Osteocyte (in vitro differentiated cells): ENCODE data around the gene TTLL12. TPM values are rescaled to one million over a fixed set of nuclear protein-coding genes. Genes with fewer than 3 reads are reported as not detected.

Experiments
- DNase-seq: peaks from one replicate; pipeline ENCODE4 v3.0.0; 2021; ENCODE audit warnings: mixed read lengths; ENCODE audit not compliant: unreplicated experiment; ENCODE audit errors: extremely low spot score
- H3K27ac Mint-ChIP-seq: one replicate; pipeline ENCODE4 v1.8.0; 2021; ENCODE audit warnings: mild to moderate bottlenecking, mixed read lengths; ENCODE audit not compliant: unreplicated experiment
- H3K27me3 Mint-ChIP-seq: one replicate; pipeline ENCODE4 v1.8.0; 2021; ENCODE audit warnings: mixed read lengths; ENCODE audit not compliant: unreplicated experiment
- H3K36me3 Mint-ChIP-seq: one replicate; pipeline ENCODE4 v1.8.0; 2021; ENCODE audit warnings: mixed read lengths; ENCODE audit not compliant: unreplicated experiment
- H3K4me1 Mint-ChIP-seq: one replicate; pipeline ENCODE4 v1.8.0; 2021; ENCODE audit warnings: mixed read lengths; ENCODE audit not compliant: unreplicated experiment
- H3K4me3 Mint-ChIP-seq: one replicate; pipeline ENCODE4 v1.8.0; 2021; ENCODE audit warnings: mild to moderate bottlenecking, moderate library complexity, mixed read lengths; ENCODE audit not compliant: unreplicated experiment
- H3K9me3 Mint-ChIP-seq: one replicate; pipeline ENCODE4 v1.8.0; 2021; ENCODE audit warnings: mixed read lengths; ENCODE audit not compliant: unreplicated experiment
- CTCF ChIP-seq: fragments of 200-600 bp; sonication (generic); IDR thresholded peaks from 2 replicates; pipeline ENCODE4 v1.5.0; 2021; ENCODE audit warnings: antibody characterized with exemption, mild to moderate bottlenecking, moderate library complexity
- total RNA-seq: library from RNA; stranded (reverse); gene quantifications from 2 replicates; pipeline ENCODE4 v1.2.1, GENCODE V29; 2021

TTLL12 gene
- total RNA-seq, 1 donor from 2014 or later, result 35.6 TPM

DNA sequence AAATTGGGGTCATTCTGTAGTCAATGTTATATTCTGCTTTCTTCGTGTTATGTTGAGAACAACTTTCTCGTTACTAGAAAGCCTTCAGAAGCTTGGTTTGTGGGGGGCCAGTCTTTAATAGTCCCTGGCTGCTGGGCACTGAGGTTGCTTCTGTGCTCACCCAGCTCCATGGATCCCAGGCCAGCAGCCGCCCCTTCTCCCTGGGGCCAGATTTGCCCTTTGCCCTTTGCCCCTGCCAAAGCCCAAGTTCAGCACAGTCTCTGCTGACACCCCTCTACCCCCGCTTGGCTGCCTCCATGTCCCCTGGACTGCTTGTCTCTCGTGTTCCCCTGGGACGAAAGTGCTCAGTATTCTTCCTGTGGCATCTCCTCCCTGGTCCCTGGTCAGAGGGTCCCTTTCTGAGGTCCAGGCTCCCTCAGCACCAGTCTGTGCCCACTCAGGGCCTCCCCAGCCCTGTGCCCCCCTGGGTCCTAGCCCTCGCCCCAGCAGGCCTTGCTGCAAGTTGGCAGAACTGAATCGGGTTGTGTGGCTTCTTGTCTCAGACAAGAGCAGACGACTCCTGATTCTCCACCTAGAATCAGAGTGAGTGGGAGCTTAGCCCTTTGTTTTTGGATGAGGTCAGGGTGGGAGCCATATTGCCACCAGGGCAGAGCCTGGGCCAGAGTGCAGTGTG is 28.9 kb downstream of the TTLL12 start:
- Mint-ChIP-seq H3K36me3 (no peaks in the 10 kb centered on the region), H3K4me3 (no peak overlapping the region), H3K27ac (no peak overlapping the region), H3K4me1 (peaks cover 17% of the 10 kb centered on the region), H3K27me3 (no peaks in the 10 kb centered on the region), H3K9me3 (no peaks in the 10 kb centered on the region)
- DNase-seq, result no peak
- no peak for TF ChIP-seq CTCF

GRCh38 chr22:43156413-43156812 is 30.5 kb downstream of the TTLL12 start:
- no peak overlapping the region for H3K27ac Mint-ChIP-seq
- DNase-seq, result no peak
- TF ChIP-seq CTCF, result no peak
- H3K9me3 Mint-ChIP-seq, result no peaks in the 10 kb centered on the region
- no peaks in the 10 kb centered on the region for H3K36me3 Mint-ChIP-seq
- no peaks in the 10 kb centered on the region for H3K27me3 Mint-ChIP-seq
- H3K4me1 Mint-ChIP-seq, result peaks cover 27% of the 10 kb centered on the region
- no peak overlapping the region for H3K4me3 Mint-ChIP-seq

DNA sequence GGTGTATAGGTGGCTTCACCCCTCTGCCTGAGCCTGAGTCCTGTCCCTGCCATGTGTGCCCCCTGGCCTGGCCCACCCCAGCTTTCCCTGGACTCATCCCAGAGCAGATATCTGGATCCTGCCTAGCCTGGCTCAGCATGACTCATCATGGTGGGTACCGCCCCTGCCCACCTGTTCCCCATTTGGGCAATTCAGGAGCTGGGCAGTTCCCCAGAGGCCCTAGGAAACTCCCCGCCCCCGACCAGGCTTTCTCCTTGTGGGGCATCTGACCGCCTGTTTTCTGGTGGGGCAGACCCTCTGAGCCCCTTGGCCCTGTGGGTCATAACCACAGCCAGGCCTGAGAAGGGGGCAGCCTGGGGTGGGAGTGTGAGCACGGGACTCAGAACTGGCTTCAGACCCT is 31.1 kb downstream of the TTLL12 start:
- H3K9me3 Mint-ChIP-seq, result no peaks in the 10 kb centered on the region
- H3K4me1 Mint-ChIP-seq, result peaks cover 31% of the 10 kb centered on the region
- no peak overlapping the region for H3K27ac Mint-ChIP-seq
- no peak for TF ChIP-seq CTCF
- DNase-seq, result no peak
- no peaks in the 10 kb centered on the region for H3K36me3 Mint-ChIP-seq
- no peaks in the 10 kb centered on the region for H3K27me3 Mint-ChIP-seq
- H3K4me3 Mint-ChIP-seq, result no peak overlapping the region

DNA sequence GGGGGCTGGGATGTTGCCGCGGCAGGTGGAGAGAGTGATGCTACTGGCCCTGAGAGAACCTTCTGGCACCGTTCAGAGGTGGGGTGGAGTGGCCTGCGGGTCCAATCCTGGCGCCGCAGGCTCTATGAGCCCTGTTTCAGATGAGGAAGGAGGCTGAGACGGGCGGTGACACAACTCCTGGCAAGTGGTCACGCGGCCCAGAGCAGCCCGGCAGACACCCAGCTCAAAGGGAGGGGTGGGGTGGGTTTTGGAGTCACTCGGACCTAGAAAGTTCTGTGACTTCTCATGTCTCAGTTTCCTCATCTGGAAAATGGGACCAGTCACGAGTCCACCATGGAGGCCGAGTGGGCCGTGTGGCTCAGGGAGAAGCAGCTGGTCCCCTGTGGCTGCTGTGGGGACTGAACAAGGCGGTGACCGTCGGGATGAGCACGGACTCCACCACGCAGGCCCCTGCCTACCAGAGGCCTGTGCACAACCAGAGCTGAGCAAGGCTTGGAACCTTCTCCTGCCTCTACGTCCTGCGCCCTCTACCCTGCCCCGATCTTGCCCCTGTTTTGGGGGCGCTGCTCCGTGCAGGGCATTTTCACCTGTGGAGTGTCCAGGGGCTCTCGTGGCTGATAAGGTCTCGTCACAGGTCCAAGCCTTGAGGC is 31.9 kb downstream of the TTLL12 start:
- Mint-ChIP-seq H3K27me3 (no peaks in the 10 kb centered on the region), H3K4me1 (peaks cover 27% of the 10 kb centered on the region), H3K36me3 (no peaks in the 10 kb centered on the region), H3K4me3 (no peak overlapping the region), H3K9me3 (no peaks in the 10 kb centered on the region), H3K27ac (no peak overlapping the region)
- TF ChIP-seq CTCF, result no peak
- no peak for DNase-seq

GRCh38 chr22:43153899-43154298 is 33.0 kb downstream of the TTLL12 start:
- H3K36me3 Mint-ChIP-seq, result no peaks in the 10 kb centered on the region
- peaks cover 23% of the 10 kb centered on the region for H3K4me1 Mint-ChIP-seq
- H3K4me3 Mint-ChIP-seq, result no peak overlapping the region
- no peaks in the 10 kb centered on the region for H3K9me3 Mint-ChIP-seq
- no peak for DNase-seq
- H3K27ac Mint-ChIP-seq, result no peak overlapping the region
- no peak for TF ChIP-seq CTCF
- no peaks in the 10 kb centered on the region for H3K27me3 Mint-ChIP-seq
